A549 (cell line): ENCODE measurements around the gene KATNAL1. TPM values are rescaled to one million over a fixed set of nuclear protein-coding genes. Genes with fewer than 3 reads are reported as not detected.

ENCODE experiments used
- ATAC-seq, 2 experiments: fragments of 200-7000 bp in 1 of 2; fragments of >200 bp in 1 of 2; cut with Nextera tagmentation in 1 of 2; cut with Tn5 transposase in 1 of 2; 3 replicates each; pipeline versions ENCODE4 v1.8.0 to v1.9.1; 2018 to 2020; ENCODE audit warnings: mild to moderate bottlenecking in 1 of 2, moderate library complexity in 1 of 2
- CTCF ChIA-PET: fragments of 300-600 bp; sonication (Branson Sonifier 250); formaldehyde crosslinking; extraction: SDS; loops from one replicate; lab custom pipeline; 2021; ENCODE audit warnings: antibody characterized with exemption, inconsistent platforms; lab: Yijun Ruan, JAX
- POLR2A ChIA-PET: fragments of 350-600 bp; formaldehyde crosslinking; extraction: SDS; loops from one replicate; lab custom pipeline; 2021; ENCODE audit warnings: antibody characterized with exemption, inconsistent platforms; lab: Yijun Ruan, JAX
- DNase-seq, 2 experiments: peaks; one replicate each; pipeline versions ENCODE4 v3.0.0 to v3.0.0-alpha.2; 2011 to 2016; ENCODE audit warnings: low read depth in 1 of 2, low spot score in 1 of 2
- FAIRE-seq: peaks from 2 replicates; lab custom pipeline; 2011; peaks lifted over from hg19 to GRCh38; lab: Jason Lieb, UNC
- H3K27ac ChIP-seq, 2 experiments: fragments of >200 bp; sonication (Bioruptor Twin); formaldehyde crosslinking; 3 replicates each; pipeline ENCODE4 v1.5.1; 2016 to 2017
- H3K4me1 ChIP-seq: fragments of >200 bp; sonication (Bioruptor Twin); formaldehyde crosslinking; 3 replicates; pipeline ENCODE4 v1.6.1; 2016
- H3K4me2 ChIP-seq: fragments of >200 bp; sonication (Bioruptor Twin); formaldehyde crosslinking; 3 replicates; pipeline ENCODE4 v1.6.1; 2016
- H3K4me3 ChIP-seq: fragments of >200 bp; sonication (Bioruptor Twin); formaldehyde crosslinking; 3 replicates; pipeline ENCODE4 v1.5.1; 2016
- H3K9me3 ChIP-seq: fragments of >200 bp; sonication (Bioruptor Twin); formaldehyde crosslinking; 3 replicates; pipeline ENCODE4 v1.6.1; 2016
- BHLHE40 ChIP-seq: IDR thresholded peaks from 2 replicates; pipeline ENCODE4 v1.6.1; 2012; ENCODE audit warnings: low read depth, low read length, inconsistent platforms
- CEBPB ChIP-seq, 2 experiments: fragments of >200 bp in 1 of 2; sonication (Bioruptor Twin) in 1 of 2; formaldehyde crosslinking in 1 of 2; IDR thresholded peaks; 2 replicates each; pipeline ENCODE4 v1.6.1; 2012 to 2016
- FOSB ChIP-seq: fragments of 250-450 bp; sonication (Bioruptor Pico); IDR thresholded peaks from 2 replicates; pipeline ENCODE4 v1.5.0; 2020; ENCODE audit warnings: mild to moderate bottlenecking, moderate library complexity
- FOSL2 ChIP-seq, 2 experiments: fragments of 450-650 bp in 1 of 2; fragments of >200 bp in 1 of 2; sonication (Bioruptor Twin) in 1 of 2; formaldehyde crosslinking; IDR thresholded peaks; 2 replicates each; pipeline versions ENCODE4 v1.5.0 to v1.6.1; 2016 to 2020; ENCODE audit warnings: mild to moderate bottlenecking in 1 of 2, moderate library complexity in 1 of 2
- FOXS1 ChIP-seq: fragments of 250-450 bp; sonication (Bioruptor Pico); IDR thresholded peaks from 2 replicates; pipeline ENCODE4 v1.5.0; 2020; ENCODE audit warnings: mild to moderate bottlenecking, moderate library complexity
- POLR2A ChIP-seq: IDR thresholded peaks from 2 replicates; pipeline ENCODE4 v1.6.1; 2012; ENCODE audit warnings: mild to moderate bottlenecking, low read length
- RFX5 ChIP-seq: fragments of 450-650 bp; IDR thresholded peaks from 2 replicates; pipeline ENCODE4 v1.7.1; 2014; ENCODE audit warnings: antibody characterized with exemption, mild to moderate bottlenecking, moderate library complexity
- TFCP2L1 ChIP-seq: fragments of 250-450 bp; sonication (Bioruptor Pico); IDR thresholded peaks from 2 replicates; pipeline ENCODE4 v1.5.0; 2021; ENCODE audit warnings: mild to moderate bottlenecking
- ZFP36 ChIP-seq: fragments of 450-650 bp; IDR thresholded peaks from 2 replicates; pipeline ENCODE4 v1.6.1; 2014; ENCODE audit warnings: borderline replicate concordance; ENCODE audit not compliant: partially characterized antibody
- ZNF302 ChIP-seq: fragments of 250-450 bp; sonication (Bioruptor Pico); IDR thresholded peaks from 2 replicates; pipeline ENCODE4 v1.9.0; 2021; ENCODE audit warnings: inconsistent platforms, mild to moderate bottlenecking, moderate library complexity
- ZSCAN20 ChIP-seq: fragments of 250-450 bp; sonication (Bioruptor Pico); IDR thresholded peaks from 2 replicates; pipeline ENCODE4 v1.8.0; 2022; ENCODE audit warnings: mild to moderate bottlenecking, moderate library complexity
- WGBS: methylation state at CpG from one replicate; pipeline ENCODE4 v1.1.6; 2017; ENCODE audit errors: missing lambda C conversion rate; 5-methylcytosine and 5-hydroxymethylcytosine counted together
- polyA plus RNA-seq, 4 experiments: library from polyadenylated mRNA; depleted of rRNA in 3 of 4; stranded (reverse); fragments of >200 nt; fragmentation: RNase III in 1 of 4; extraction: RNeasy Plus Mini Kit Qiagen cat#74134 plus additional on column Dnase treatment in 1 of 4; gene quantifications; 2 replicates in 3 of 4; 3 replicates in 1 of 4; pipeline ENCODE4 v1.2.3, GENCODE V29; 2011 to 2017
- TF ChIP-seq, protein P1 (sequence below): fragments of 150-350 bp; IDR thresholded peaks from 2 replicates; pipeline ENCODE4 v1.6.1; 2014; ENCODE audit warnings: low read depth, mild to moderate bottlenecking, low read length
- TF ChIP-seq, protein P2 (sequence below): fragments of >200 bp; sonication (Bioruptor Twin); formaldehyde crosslinking; IDR thresholded peaks from 3 replicates; pipeline ENCODE4 v1.6.1; 2016
- TF ChIP-seq, protein P3 (sequence below): fragments of 200-600 bp; sonication (generic); IDR thresholded peaks from 2 replicates; pipeline ENCODE4 v1.6.1; 2016; ENCODE audit warnings: antibody characterized with exemption, mild to moderate bottlenecking, moderate library complexity
- TF ChIP-seq, protein P4 (sequence below): fragments of 250-450 bp; sonication (Bioruptor Pico); IDR thresholded peaks from 2 replicates; pipeline ENCODE4 v1.5.0; 2021; ENCODE audit warnings: mild to moderate bottlenecking, moderate library complexity, borderline replicate concordance

KATNAL1 gene
- polyA plus RNA-seq, 2 of the 4 experiments (the other 2 are of a cell fraction), result 7.9 to 10.5 TPM

DNA sequence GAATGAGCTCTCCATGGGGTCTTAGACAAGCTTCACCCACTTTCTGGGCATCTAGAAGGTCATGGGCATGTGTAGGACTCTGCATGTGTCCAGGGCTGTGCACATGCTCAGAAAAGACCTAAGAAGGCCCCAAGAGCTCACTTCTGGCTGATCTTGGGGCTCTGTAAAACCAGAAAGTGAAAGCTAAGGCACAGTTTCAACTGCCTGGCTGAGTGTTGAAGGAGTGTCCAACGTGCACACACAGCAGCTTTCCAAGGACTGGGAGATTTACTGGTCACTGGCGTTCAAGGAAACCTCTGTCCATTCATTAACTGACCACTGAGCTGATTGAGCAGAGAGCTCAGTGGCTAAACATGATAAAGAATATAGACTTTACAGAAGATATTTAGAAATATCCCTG is 137.9 kb downstream of the KATNAL1 start:
- Histone ChIP-seq H3K9me3 (no peaks in the 10 kb centered on the region), H3K4me2 (no peak overlapping the region), H3K4me3 (no peak overlapping the region), H3K4me1 (no peaks in the 10 kb centered on the region), H3K27ac (no peak overlapping the region)
- ATAC-seq, result no peak
- ChIA-PET POLR2A (no interaction called here), CTCF (no interaction called here)
- WGBS, result 56% methylated on average over 2 of the region's 2 CpGs
- TF ChIP-seq FOSB (CRISPR knock-in tag), result no peak
- TF ChIP-seq, protein P1, sequence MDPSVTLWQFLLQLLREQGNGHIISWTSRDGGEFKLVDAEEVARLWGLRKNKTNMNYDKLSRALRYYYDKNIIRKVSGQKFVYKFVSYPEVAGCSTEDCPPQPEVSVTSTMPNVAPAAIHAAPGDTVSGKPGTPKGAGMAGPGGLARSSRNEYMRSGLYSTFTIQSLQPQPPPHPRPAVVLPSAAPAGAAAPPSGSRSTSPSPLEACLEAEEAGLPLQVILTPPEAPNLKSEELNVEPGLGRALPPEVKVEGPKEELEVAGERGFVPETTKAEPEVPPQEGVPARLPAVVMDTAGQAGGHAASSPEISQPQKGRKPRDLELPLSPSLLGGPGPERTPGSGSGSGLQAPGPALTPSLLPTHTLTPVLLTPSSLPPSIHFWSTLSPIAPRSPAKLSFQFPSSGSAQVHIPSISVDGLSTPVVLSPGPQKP, result no peak
- TF ChIP-seq BHLHE40, result no peak
- no peak for TF ChIP-seq ZFP36
- no peak for TF ChIP-seq RFX5
- TF ChIP-seq, protein P2, sequence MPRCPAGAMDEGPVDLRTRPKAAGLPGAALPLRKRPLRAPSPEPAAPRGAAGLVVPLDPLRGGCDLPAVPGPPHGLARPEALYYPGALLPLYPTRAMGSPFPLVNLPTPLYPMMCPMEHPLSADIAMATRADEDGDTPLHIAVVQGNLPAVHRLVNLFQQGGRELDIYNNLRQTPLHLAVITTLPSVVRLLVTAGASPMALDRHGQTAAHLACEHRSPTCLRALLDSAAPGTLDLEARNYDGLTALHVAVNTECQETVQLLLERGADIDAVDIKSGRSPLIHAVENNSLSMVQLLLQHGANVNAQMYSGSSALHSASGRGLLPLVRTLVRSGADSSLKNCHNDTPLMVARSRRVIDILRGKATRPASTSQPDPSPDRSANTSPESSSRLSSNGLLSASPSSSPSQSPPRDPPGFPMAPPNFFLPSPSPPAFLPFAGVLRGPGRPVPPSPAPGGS, result no peak
- no peak for TF ChIP-seq TFCP2L1 (CRISPR knock-in tag)
- TF ChIP-seq, protein P3, sequence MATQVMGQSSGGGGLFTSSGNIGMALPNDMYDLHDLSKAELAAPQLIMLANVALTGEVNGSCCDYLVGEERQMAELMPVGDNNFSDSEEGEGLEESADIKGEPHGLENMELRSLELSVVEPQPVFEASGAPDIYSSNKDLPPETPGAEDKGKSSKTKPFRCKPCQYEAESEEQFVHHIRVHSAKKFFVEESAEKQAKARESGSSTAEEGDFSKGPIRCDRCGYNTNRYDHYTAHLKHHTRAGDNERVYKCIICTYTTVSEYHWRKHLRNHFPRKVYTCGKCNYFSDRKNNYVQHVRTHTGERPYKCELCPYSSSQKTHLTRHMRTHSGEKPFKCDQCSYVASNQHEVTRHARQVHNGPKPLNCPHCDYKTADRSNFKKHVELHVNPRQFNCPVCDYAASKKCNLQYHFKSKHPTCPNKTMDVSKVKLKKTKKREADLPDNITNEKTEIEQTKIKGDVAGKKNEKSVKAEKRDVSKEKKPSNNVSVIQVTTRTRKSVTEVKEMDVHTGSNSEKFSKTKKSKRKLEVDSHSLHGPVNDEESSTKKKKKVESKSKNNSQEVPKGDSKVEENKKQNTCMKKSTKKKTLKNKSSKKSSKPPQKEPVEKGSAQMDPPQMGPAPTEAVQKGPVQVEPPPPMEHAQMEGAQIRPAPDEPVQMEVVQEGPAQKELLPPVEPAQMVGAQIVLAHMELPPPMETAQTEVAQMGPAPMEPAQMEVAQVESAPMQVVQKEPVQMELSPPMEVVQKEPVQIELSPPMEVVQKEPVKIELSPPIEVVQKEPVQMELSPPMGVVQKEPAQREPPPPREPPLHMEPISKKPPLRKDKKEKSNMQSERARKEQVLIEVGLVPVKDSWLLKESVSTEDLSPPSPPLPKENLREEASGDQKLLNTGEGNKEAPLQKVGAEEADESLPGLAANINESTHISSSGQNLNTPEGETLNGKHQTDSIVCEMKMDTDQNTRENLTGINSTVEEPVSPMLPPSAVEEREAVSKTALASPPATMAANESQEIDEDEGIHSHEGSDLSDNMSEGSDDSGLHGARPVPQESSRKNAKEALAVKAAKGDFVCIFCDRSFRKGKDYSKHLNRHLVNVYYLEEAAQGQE, result no peak
- no peak for FAIRE-seq
- no peak for DNase-seq

DNA sequence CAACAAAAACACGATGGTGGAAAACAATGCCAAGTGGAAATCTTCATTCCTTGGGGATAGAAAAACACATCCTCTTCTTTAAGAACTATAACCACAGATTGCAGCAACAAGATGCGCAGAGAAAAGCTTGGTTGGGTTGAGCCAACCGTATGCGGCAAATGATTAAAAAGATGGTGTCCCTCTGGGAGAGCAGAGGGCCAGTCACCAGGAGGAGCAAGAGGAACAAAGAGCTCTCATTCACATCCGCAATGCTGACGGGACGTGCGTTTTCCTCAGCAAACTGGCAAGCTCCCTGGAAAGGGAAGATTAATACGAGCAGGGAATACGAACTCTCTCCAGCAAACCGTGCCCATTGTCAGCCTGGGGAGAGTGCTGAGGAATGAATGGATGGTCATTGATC is 141.6 kb downstream of the KATNAL1 start:
- CTCF ChIA-PET, result no interaction called here
- H3K9me3 ChIP-seq, result no peaks in the 10 kb centered on the region
- ATAC-seq (no peak), FAIRE-seq (no peak), DNase-seq (no peak)
- H3K4me3 ChIP-seq, result no peak overlapping the region
- POLR2A ChIA-PET, result no interaction called here
- H3K4me2 ChIP-seq, result no peak overlapping the region
- no peaks in the 10 kb centered on the region for H3K4me1 ChIP-seq
- WGBS, result 67% methylated on average over 11 of the region's 11 CpGs
- no peak overlapping the region for H3K27ac ChIP-seq
- no peak for TF ChIP-seq FOSB (CRISPR knock-in tag)
- TF ChIP-seq POLR2A, result no peak
- TF ChIP-seq TFCP2L1 (CRISPR knock-in tag), result no peak
- TF ChIP-seq FOXS1, result no peak
- no peak for TF ChIP-seq CEBPB (IDR thresholded peaks at IDR 0.05)
- TF ChIP-seq, protein P4, sequence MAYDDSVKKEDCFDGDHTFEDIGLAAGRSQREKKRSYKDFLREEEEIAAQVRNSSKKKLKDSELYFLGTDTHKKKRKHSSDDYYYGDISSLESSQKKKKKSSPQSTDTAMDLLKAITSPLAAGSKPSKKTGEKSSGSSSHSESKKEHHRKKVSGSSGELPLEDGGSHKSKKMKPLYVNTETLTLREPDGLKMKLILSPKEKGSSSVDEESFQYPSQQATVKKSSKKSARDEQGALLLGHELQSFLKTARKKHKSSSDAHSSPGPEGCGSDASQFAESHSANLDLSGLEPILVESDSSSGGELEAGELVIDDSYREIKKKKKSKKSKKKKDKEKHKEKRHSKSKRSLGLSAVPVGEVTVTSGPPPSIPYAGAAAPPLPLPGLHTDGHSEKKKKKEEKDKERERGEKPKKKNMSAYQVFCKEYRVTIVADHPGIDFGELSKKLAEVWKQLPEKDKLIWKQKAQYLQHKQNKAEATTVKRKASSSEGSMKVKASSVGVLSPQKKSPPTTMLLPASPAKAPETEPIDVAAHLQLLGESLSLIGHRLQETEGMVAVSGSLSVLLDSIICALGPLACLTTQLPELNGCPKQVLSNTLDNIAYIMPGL, result no peak

DNA sequence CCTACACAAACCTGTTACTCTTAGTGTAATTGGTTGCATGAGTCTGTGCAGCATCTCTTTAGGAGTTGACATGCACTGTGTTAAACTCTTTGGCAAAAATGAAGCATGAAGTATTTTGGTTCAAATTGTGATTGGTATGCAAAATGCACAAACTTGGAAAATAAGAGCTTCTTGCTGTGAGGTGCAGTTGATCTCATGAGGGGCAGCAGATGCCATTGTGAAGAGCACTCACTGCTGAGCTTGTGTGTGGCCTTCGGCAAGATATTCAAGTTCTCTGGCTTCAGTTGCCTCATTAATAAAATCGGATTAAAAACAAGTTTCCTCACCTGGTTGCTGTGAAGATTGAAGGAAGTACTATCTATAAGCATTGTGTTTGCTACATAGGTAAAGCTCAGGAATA is 142.3 kb downstream of the KATNAL1 start:
- no peaks in the 10 kb centered on the region for H3K9me3 ChIP-seq
- H3K27ac ChIP-seq, result no peak overlapping the region
- H3K4me1 ChIP-seq, result no peaks in the 10 kb centered on the region
- CTCF ChIA-PET, result no interaction called here
- TF ChIP-seq FOSL2 (IDR thresholded peaks at IDR 0.05) (no peak), FOSL2 (CRISPR knock-in tag; IDR thresholded peaks at IDR 0.05) (no peak), ZNF302 (CRISPR knock-in tag) (no peak), ZSCAN20 (CRISPR knock-in tag) (no peak), POLR2A (no peak)
- H3K4me2 ChIP-seq, result no peak overlapping the region
- H3K4me3 ChIP-seq, result no peak overlapping the region
- WGBS, result 47% methylated on average over 2 of the region's 2 CpGs
- POLR2A ChIA-PET, result no interaction called here
- FAIRE-seq (no peak), ATAC-seq (no peak), DNase-seq (no peak)
